Measurements from ENCODE around the gene CST4.

GRCh38 chr20:23647346-23647745, 41.5 kb downstream of the CST4 start:
- TF ChIP-seq CSDC2 (CRISPR knock-in tag; IDR thresholded peaks at IDR 0.05) (no peak), CSRNP3 (CRISPR knock-in tag; IDR thresholded peaks at IDR 0.05) (no peak), SNAI2 (CRISPR knock-in tag; IDR thresholded peaks at IDR 0.05) (no peak), CREB5 (CRISPR knock-in tag; IDR thresholded peaks at IDR 0.05; ENCODE audit: low read depth) (no peak), PATZ1 (CRISPR knock-in tag; IDR thresholded peaks at IDR 0.05; ENCODE audit: borderline replicate concordance) (no peak), ZNF565 (CRISPR knock-in tag; conservative IDR thresholded peaks at IDR 0.05; ENCODE audit: low read depth) (no peak), ESRRG (CRISPR knock-in tag; IDR thresholded peaks at IDR 0.05) (no peak), ISL1 (CRISPR knock-in tag; IDR thresholded peaks at IDR 0.05) (no peak), ZC3H10 (CRISPR knock-in tag; IDR thresholded peaks at IDR 0.05) (no peak), ZNF8 (CRISPR knock-in tag; IDR thresholded peaks at IDR 0.05) (no peak)

Data from SK-N-SH treated with all-trans-retinoic acid at 6 μM for 48 hours (cell line).